Fibroblast of villous mesenchyme (primary cell): ENCODE data around the gene C19orf53. TPM values are rescaled to one million over a fixed set of nuclear protein-coding genes. Genes with fewer than 3 reads are reported as not detected.

Source experiments
- DNase-seq: peaks from one replicate; pipeline ENCODE4 v3.0.0-alpha.2; 2010; ENCODE audit warnings: low read depth
- H3K4me3 ChIP-seq: 2 replicates; pipeline ENCODE4 v1.5.1; 2011; ENCODE audit warnings: low read depth, mild to moderate bottlenecking, low read length
- CTCF ChIP-seq: IDR thresholded peaks from 2 replicates; pipeline ENCODE4 v1.5.1; 2012; ENCODE audit warnings: low read depth, mild to moderate bottlenecking, low read length; ENCODE audit not compliant: insufficient read depth
- total RNA-seq: library from RNA; depleted of rRNA; stranded (reverse); fragments of >200 nt; gene quantifications from 2 replicates; pipeline ENCODE4 v1.2.3, GENCODE V29; 2012

Gene C19orf53
- total RNA-seq, 1 donor, result 37.6 TPM

GRCh38 chr19:13734751-13735150 lies 39.5 kb upstream of the C19orf53 start:
- no peak for TF ChIP-seq CTCF
- no peak overlapping the region for H3K4me3 ChIP-seq
- DNase-seq, result no peak

- TF ChIP-seq CTCF, result no peak
- no peak for DNase-seq
These were observed 36.2 kb upstream of the C19orf53 start for GRCh38 chr19:13738073-13738472.

GRCh38 chr19:13741893-13742292 lies 32.4 kb upstream of the C19orf53 start:
- TF ChIP-seq CTCF, result no peak
- DNase-seq, result no peak
- no peak overlapping the region for H3K4me3 ChIP-seq

More at GRCh38 chr19:13738073-13738472, 36.2 kb upstream of the C19orf53 start:
- H3K4me3 ChIP-seq, result no peak overlapping the region

GRCh38 chr19:13742756-13743155 lies 31.5 kb upstream of the C19orf53 start:
- no peak overlapping the region for H3K4me3 ChIP-seq
- no peak for TF ChIP-seq CTCF
- DNase-seq, result no peak

GRCh38 chr19:13744174-13744573 lies 30.1 kb upstream of the C19orf53 start:
- no peak for DNase-seq
- no peak for TF ChIP-seq CTCF
- no peak overlapping the region for H3K4me3 ChIP-seq

GRCh38 chr19:13747098-13747453 lies 27.2 kb upstream of the C19orf53 start:
- H3K4me3 ChIP-seq, result peak overlapping the region; percentile 44
- DNase-seq, result no peak
- no peak for TF ChIP-seq CTCF

GRCh38 chr19:13748169-13748828 lies 26.0 kb upstream of the C19orf53 start:
- H3K4me3 ChIP-seq, result peak overlapping the region; percentile 92
- DNase-seq, result peak; percentile 74
- TF ChIP-seq CTCF, result no peak
